CD4-positive, CD25-positive, alpha-beta regulatory T cell (primary cell): ENCODE data around the gene VPS33B. TPM values are rescaled to one million over a fixed set of nuclear protein-coding genes. Genes with fewer than 3 reads are reported as not detected.

Experiments used
- ATAC-seq, 2 donors: fragments of 150-1000 bp; cut with Tn5 transposase; one replicate each; pipeline ENCODE4 v1.10.0; 2021; ENCODE audit warnings: low read depth in 2 of 2, moderate number of reproducible peaks in 2 of 2, moderate library complexity in 1 of 2
- DNase-seq, 3 donors: peaks; one replicate each; pipeline versions ENCODE4 v3.0.0 to v3.0.0-alpha.2; 2012 to 2022; ENCODE audit warnings: mixed read lengths in 1 of 3
- H3K27ac ChIP-seq: one replicate; pipeline ENCODE4 v1.7.0; 2013; ENCODE audit warnings: mild to moderate bottlenecking, low read length; ENCODE audit not compliant: insufficient read depth, poor library complexity, severe bottlenecking
- H3K27me3 ChIP-seq: one replicate; pipeline ENCODE4 v1.7.0; 2013; ENCODE audit warnings: low read length; ENCODE audit not compliant: control insufficient read depth, insufficient read depth
- H3K36me3 ChIP-seq: one replicate; pipeline ENCODE4 v1.7.0; 2013; ENCODE audit warnings: mild to moderate bottlenecking, low read length, moderate library complexity; ENCODE audit not compliant: control insufficient read depth, insufficient read depth
- H3K4me1 ChIP-seq: 2 replicates; pipeline ENCODE4 v1.7.0; 2013; ENCODE audit warnings: mild to moderate bottlenecking, low read length; ENCODE audit not compliant: insufficient read depth, control insufficient read depth, poor library complexity, severe bottlenecking
- H3K4me3 ChIP-seq: one replicate; pipeline ENCODE4 v1.7.0; 2013; ENCODE audit warnings: low read depth, mild to moderate bottlenecking, low read length, moderate library complexity
- H3K9me3 ChIP-seq, 2 experiments: 1 replicate in 1 of 2; 2 replicates in 1 of 2; pipeline ENCODE4 v1.7.0; 2013; ENCODE audit warnings: low read length in 2 of 2, mild to moderate bottlenecking in 1 of 2, moderate library complexity in 1 of 2; ENCODE audit not compliant: control insufficient read depth in 2 of 2
- H3K27ac Mint-ChIP-seq, 3 donors: one replicate each; pipeline ENCODE4 v1.8.0; 2020 to 2022; ENCODE audit warnings: mild to moderate bottlenecking in 3 of 3, mixed read lengths in 3 of 3, moderate library complexity in 2 of 3
- H3K27me3 Mint-ChIP-seq: one replicate; pipeline ENCODE4 v1.8.0; 2022; ENCODE audit warnings: mild to moderate bottlenecking, mixed read lengths
- H3K36me3 Mint-ChIP-seq: one replicate; pipeline ENCODE4 v1.8.0; 2020; ENCODE audit warnings: mixed read lengths
- H3K4me1 Mint-ChIP-seq, 4 donors: one replicate each; pipeline ENCODE4 v1.8.0; 2020 to 2022; ENCODE audit warnings: mixed read lengths in 4 of 4, mild to moderate bottlenecking in 1 of 4
- H3K4me3 Mint-ChIP-seq, 4 donors: one replicate each; pipeline ENCODE4 v1.8.0; 2020 to 2022; ENCODE audit warnings: mild to moderate bottlenecking in 4 of 4, mixed read lengths in 4 of 4, moderate library complexity in 3 of 4
- H3K9me3 Mint-ChIP-seq, 7 donors: one replicate each; pipeline ENCODE4 v1.8.0; 2020 to 2022; ENCODE audit warnings: mixed read lengths in 7 of 7, mild to moderate bottlenecking in 3 of 7, moderate library complexity in 2 of 7
- polyA plus RNA-seq, 4 donors: library from polyadenylated mRNA; unstranded; fragments of 300-500 nt; fragmentation: Illumina TruSeq; gene quantifications; one replicate each; pipeline ENCODE4 v1.2.3, GENCODE V29; 2021
- total RNA-seq: library from RNA; stranded (reverse); gene quantifications from one replicate; pipeline ENCODE4 v1.2.3, GENCODE V29; 2022

The VPS33B gene
- total and polyA plus RNA-seq, 5 donors from 2014 or later: 5.5 to 22.2 (median 9.4) TPM

DNA sequence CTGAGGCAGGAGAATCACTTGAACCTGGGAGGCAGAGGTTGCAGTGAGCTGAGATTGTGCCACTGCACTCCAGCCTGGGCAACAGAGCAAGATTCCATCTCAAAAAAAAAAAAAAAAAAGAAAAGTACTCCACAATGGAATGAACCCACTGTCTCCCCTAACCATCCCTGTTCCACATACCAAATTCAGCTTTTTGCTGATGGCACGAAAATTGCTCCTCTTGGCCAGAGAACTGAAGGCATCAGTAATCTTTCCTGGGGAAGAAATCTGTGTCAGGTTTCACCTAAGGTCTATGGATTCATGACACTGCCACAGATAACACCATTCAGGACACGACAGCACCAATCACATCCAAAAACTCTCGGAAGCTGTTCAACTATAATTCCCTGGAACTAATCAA, 21.2 kb downstream of the VPS33B start:
- no peak overlapping the region for H3K27ac ChIP-seq
- H3K9me3 ChIP-seq: no peaks in the 10 kb centered on the region
- DNase-seq: no peak
- Mint-ChIP-seq H3K4me3 (no peak overlapping the region), H3K4me1 (peaks cover 0 to 7% (median 3%) of the 10 kb centered on the region in 4 donors), H3K27ac (peak overlapping the region in 1 of 3 donors; percentile 38), H3K36me3 (peaks cover 62% of the 10 kb centered on the region), H3K9me3 (no peaks in the 10 kb centered on the region), H3K27me3 (no peaks in the 10 kb centered on the region)
- peaks cover 64% of the 10 kb centered on the region for H3K36me3 ChIP-seq
- H3K4me3 ChIP-seq: no peak overlapping the region
- H3K27me3 ChIP-seq: no peaks in the 10 kb centered on the region
- ATAC-seq: no peak
- no peaks in the 10 kb centered on the region for H3K4me1 ChIP-seq

DNA sequence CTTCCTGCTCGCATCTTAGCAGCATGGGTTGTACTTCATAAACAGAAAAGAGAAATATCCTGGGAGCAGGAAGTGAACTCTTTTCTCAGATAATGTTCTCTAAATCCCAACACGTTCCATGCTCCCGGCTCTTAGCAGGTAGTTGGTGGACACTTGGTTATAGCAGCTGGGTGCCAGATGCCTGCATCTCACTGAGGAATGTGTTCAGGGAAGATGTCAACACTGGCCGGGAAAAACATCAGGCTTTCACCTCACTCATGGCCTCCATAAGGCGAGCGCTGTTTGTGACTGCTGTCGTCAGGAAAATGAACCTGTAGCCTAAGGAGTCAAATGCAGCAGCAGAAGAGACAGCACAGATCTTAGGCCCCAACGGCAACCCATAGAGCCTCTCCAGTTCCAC, 23.7 kb downstream of the VPS33B start:
- H3K27me3 Mint-ChIP-seq: no peaks in the 10 kb centered on the region
- H3K4me3 Mint-ChIP-seq: no peak overlapping the region
- peaks cover 2 to 23% (median 15%) of the 10 kb centered on the region in 4 donors for H3K4me1 Mint-ChIP-seq
- peaks cover 43% of the 10 kb centered on the region for H3K36me3 Mint-ChIP-seq
- no peaks in the 10 kb centered on the region for H3K9me3 Mint-ChIP-seq
- Histone ChIP-seq H3K36me3 (peaks cover 42% of the 10 kb centered on the region), H3K27me3 (no peaks in the 10 kb centered on the region), H3K27ac (no peak overlapping the region), H3K4me3 (no peak overlapping the region), H3K4me1 (peaks cover 8% of the 10 kb centered on the region), H3K9me3 (no peaks in the 10 kb centered on the region)
- DNase-seq: no peak
- peak overlapping the region in 2 of 3 donors; percentile 25 to 26 for H3K27ac Mint-ChIP-seq
- ATAC-seq: no peak

DNA sequence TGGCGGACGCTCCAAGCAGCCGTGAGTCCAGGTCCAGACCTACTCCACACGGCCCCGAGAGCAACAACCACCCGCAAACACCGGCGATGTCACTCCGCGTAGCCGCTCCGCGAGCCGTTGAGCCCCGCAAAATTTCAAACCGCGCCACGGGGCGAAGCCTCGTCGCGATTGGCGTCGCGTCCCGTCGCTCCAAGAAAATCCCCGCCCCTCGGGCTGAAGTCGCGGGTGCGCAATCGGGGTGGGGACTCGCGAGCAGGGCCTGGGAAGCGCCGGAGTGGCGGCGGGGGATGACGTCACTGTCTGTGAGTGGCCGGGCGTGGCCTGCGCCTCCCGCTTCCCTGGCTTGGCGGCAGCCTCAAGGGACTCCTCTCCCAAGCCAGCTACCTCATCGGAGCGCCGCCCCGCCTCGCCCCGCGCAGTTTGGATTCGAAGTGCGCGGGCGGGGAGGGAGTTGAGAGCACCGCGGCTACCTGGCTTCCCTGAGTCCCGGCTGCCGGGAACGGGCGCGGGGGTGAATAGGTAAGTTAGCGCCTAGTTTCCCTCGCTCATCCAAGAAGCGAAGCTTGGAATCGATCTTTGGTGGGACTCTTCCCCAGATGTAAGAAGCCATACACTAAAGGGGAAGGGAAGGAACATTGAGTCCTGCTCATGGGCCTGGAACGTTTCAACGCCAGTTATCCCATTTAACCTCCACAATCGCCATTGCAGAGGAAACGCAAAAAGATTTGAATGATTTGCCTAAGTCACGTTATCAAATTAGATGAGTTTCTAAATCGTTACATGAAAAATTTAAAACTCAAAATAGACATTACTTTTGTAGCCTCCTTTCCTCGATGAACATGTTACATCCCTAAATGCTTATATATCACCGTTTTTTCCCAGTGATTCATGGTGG, 27.7 kb downstream of the VPS33B start, which contains the start of gene PRC1:
Gene PRC1, minus strand, starts transcription at position 119 of the 895 bp plus-strand sequence. Its CDS starts 118 bp downstream, at position 1.
- Histone ChIP-seq H3K4me1 (peaks cover 20% of the 10 kb centered on the region), H3K36me3 (peaks cover 17% of the 10 kb centered on the region), H3K9me3 (no peaks in the 10 kb centered on the region), H3K27ac (peak within 1 kb of the TSS; percentile 90), H3K4me3 (peak within 1 kb of the TSS; percentile 91), H3K27me3 (no peaks in the 10 kb centered on the region)
- no peaks in the 10 kb centered on the region for H3K27me3 Mint-ChIP-seq
- H3K9me3 Mint-ChIP-seq: no peaks in the 10 kb centered on the region
- H3K27ac Mint-ChIP-seq: peak within 1 kb of the TSS; percentile 74 to 99 (median 98)
- H3K4me1 Mint-ChIP-seq: peaks cover 16 to 49% (median 31%) of the 10 kb centered on the region in 4 donors
- peaks cover 18% of the 10 kb centered on the region for H3K36me3 Mint-ChIP-seq
- DNase-seq: peak; percentile 96 to 98 (median 98)
- peak within 1 kb of the TSS; percentile 99 to 100 (median 100) for H3K4me3 Mint-ChIP-seq
- peak; percentile 96 to 98 for ATAC-seq

DNA sequence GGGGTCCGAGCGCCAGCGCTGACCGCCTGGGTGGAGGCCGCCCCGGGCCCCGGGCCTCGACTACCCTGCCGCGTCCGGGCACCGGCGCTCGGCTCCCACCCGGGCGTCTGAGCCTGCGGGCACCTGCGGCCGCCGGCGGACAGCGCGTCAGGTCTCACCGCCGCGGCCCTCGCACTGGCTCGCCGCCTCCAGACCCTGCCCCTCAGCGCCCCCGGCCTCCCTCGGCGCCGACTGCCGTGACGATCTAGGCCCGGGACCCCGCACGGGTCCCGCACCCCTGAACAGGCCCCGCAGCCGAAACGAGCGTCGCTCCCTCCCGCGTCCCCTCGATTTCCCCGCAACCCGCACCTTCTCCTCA, 28.4 kb downstream of the VPS33B start:
- ATAC-seq (peak; percentile 4 to 10), DNase-seq (peak in 2 of 3 donors; percentile 5 to 22)
- Histone ChIP-seq H3K27ac (peak overlapping the region; percentile 90), H3K4me3 (peak overlapping the region; percentile 80), H3K4me1 (peaks cover 26% of the 10 kb centered on the region), H3K36me3 (peaks cover 12% of the 10 kb centered on the region), H3K27me3 (no peaks in the 10 kb centered on the region), H3K9me3 (no peaks in the 10 kb centered on the region)
- Mint-ChIP-seq H3K27ac (peak overlapping the region; percentile 74 to 99 (median 98)), H3K4me3 (peak overlapping the region; percentile 99 to 100 (median 100)), H3K27me3 (no peaks in the 10 kb centered on the region), H3K4me1 (peaks cover 16 to 50% (median 32%) of the 10 kb centered on the region in 4 donors), H3K9me3 (no peaks in the 10 kb centered on the region), H3K36me3 (peaks cover 15% of the 10 kb centered on the region)

DNA sequence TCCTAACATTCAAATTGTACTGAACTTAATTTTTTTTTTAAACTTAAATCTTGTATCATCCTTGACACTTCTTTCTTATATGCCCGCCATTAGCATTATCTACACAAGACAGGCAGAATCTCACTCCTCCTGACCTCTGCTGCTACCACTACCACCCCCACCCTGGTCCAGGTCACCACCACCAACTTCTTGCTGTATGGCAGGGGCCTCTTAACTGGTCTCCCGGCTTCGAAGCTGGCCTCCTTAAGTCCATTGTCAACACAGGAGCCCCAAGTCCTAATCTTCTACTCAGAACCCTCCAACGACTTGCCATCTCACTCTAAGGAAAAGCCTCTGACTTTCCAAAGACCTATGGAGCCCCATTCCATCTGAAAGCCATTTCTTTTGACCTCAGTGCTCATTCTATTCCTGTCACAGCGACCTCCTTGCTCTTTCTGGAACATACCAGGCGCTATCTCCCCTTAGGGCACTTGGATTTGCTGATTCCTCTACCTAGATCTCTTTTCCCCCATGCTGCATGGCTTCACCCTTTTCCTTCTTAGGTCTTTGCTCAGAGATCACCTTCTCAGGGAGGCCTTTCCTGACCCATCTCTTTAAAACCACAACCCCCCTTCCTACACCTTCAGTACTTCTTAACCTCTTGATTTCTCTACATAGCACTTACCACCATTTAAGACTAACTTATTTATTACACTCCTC, 30.7 kb downstream of the VPS33B start:
- no peak overlapping the region for H3K27ac ChIP-seq
- Mint-ChIP-seq H3K4me1 (peaks cover 25 to 66% (median 44%) of the 10 kb centered on the region in 4 donors), H3K9me3 (no peaks in the 10 kb centered on the region), H3K27ac (peak overlapping the region in 1 of 3 donors; percentile 98), H3K27me3 (no peaks in the 10 kb centered on the region), H3K36me3 (no peaks in the 10 kb centered on the region), H3K4me3 (peak overlapping the region in 3 of 4 donors; percentile 21 to 93 (median 30))
- H3K9me3 ChIP-seq: no peaks in the 10 kb centered on the region
- no peaks in the 10 kb centered on the region for H3K36me3 ChIP-seq
- H3K4me1 ChIP-seq: peaks cover 40% of the 10 kb centered on the region
- H3K4me3 ChIP-seq: no peak overlapping the region
- ATAC-seq: no peak
- peak in 1 of 3 donors; percentile 16 for DNase-seq
- H3K27me3 ChIP-seq: no peaks in the 10 kb centered on the region

DNA sequence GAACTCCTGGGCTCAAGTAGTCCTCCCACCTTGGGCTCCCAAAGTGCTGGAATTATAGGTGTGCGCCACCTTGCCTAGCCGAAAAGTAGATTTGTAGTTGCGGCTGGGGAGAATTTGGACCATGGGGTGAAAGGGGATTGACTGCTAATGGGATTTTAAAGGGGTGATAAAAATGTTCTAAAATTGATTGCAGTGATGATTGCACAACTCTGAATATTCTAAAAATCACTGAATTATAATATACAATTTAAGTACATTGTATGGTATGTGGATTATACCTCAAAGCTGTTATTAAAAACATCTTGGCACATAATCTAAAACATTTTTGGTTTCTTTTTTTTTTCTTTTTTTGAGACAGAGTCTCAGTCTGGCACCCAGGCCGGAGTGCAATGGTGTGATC, 31.9 kb downstream of the VPS33B start:
- Histone ChIP-seq H3K9me3 (no peaks in the 10 kb centered on the region), H3K27me3 (no peaks in the 10 kb centered on the region), H3K4me1 (peaks cover 40% of the 10 kb centered on the region), H3K27ac (no peak overlapping the region), H3K36me3 (no peaks in the 10 kb centered on the region), H3K4me3 (no peak overlapping the region)
- Mint-ChIP-seq H3K36me3 (no peaks in the 10 kb centered on the region), H3K4me1 (peaks cover 24 to 63% (median 40%) of the 10 kb centered on the region in 4 donors), H3K27ac (no peak overlapping the region), H3K4me3 (peak overlapping the region in 2 of 4 donors; percentile 15 to 52), H3K27me3 (no peaks in the 10 kb centered on the region), H3K9me3 (no peaks in the 10 kb centered on the region)
- DNase-seq (no peak), ATAC-seq (no peak)

DNA sequence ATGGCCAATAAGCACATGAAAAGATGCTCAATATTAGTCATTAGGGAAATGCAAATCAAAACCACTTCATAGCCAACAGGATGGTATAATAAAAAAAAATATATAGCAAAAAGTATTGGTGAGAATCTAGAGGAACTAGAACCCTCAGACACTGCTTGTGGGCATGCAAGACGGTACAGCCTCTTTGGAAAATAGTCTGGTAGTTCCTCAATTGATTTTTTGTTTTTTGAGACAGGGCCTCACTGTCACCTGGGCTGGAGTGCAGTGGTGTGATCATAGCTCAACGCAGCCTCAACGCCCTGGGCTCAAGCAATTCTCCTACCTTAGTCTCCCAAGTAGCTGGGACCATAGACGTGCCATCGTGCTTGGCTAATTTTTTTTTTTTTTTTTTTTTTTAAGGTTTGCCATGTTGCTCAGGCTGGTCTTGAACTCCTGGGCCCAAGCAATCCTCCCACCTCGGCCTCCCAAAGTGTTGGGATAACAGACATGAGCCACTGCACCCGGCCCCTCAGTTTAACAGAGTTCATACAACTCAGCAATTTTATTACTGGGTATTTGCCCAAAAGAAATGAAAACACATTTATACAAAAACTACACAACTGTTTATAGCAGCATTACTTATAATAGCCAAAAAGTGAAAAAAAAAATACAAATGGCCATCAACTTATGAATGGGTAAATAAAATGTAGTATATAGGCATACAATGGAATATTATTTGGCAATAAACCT, 33.2 kb downstream of the VPS33B start:
- H3K27me3 ChIP-seq: no peaks in the 10 kb centered on the region
- peak overlapping the region; percentile 39 to 82 (median 68) for H3K4me3 Mint-ChIP-seq
- H3K9me3 ChIP-seq: no peaks in the 10 kb centered on the region
- H3K4me1 Mint-ChIP-seq: peaks cover 22 to 51% (median 33%) of the 10 kb centered on the region in 4 donors
- no peak overlapping the region for H3K27ac ChIP-seq
- no peaks in the 10 kb centered on the region for H3K27me3 Mint-ChIP-seq
- no peaks in the 10 kb centered on the region for H3K9me3 Mint-ChIP-seq
- H3K36me3 ChIP-seq: no peaks in the 10 kb centered on the region
- H3K36me3 Mint-ChIP-seq: peaks cover 6% of the 10 kb centered on the region
- peak overlapping the region; percentile 73 to 94 (median 76) for H3K27ac Mint-ChIP-seq
- H3K4me3 ChIP-seq: peak overlapping the region; percentile 54
- ATAC-seq (no peak), DNase-seq (peak in 2 of 3 donors; percentile 17 to 19)
- peaks cover 32% of the 10 kb centered on the region for H3K4me1 ChIP-seq
